AG09309 (cell line): ENCODE data around the gene VSIR.

Source experiments
- DNase-seq: peaks from one replicate; pipeline ENCODE4 v3.0.0-alpha.2; 2010; ENCODE audit warnings: low read depth
- H3K4me3 ChIP-seq: 2 replicates; pipeline ENCODE4 v1.5.1; 2011; ENCODE audit warnings: mild to moderate bottlenecking, low read depth, low read length, moderate library complexity; ENCODE audit not compliant: control insufficient read depth
- CTCF ChIP-seq: IDR thresholded peaks from 2 replicates; pipeline ENCODE4 v1.5.1; 2011; ENCODE audit warnings: mild to moderate bottlenecking, low read depth, low read length, inconsistent platforms; ENCODE audit not compliant: insufficient read depth, control insufficient read depth; ENCODE audit errors: missing control alignments

Gene VSIR

GRCh38 chr10:71737001-71737833, 36.1 kb downstream of the VSIR start:
- DNase-seq = no peak
- no peak for TF ChIP-seq CTCF
- no peak overlapping the region for H3K4me3 ChIP-seq

GRCh38 chr10:71736570-71736952, 36.8 kb downstream of the VSIR start:
- DNase-seq = no peak

GRCh38 chr10:71735709-71736569, 37.4 kb downstream of the VSIR start:
- no peak overlapping the region for H3K4me3 ChIP-seq
- no peak for DNase-seq
- no peak for TF ChIP-seq CTCF

More at GRCh38 chr10:71736570-71736952, 36.8 kb downstream of the VSIR start:
- no peak for TF ChIP-seq CTCF
- H3K4me3 ChIP-seq = no peak overlapping the region

- H3K4me3 ChIP-seq = no peak overlapping the region
- no peak for TF ChIP-seq CTCF
- no peak for DNase-seq
These were observed 38.5 kb downstream of the VSIR start for GRCh38 chr10:71734797-71735196.

GRCh38 chr10:71731791-71732190, 41.5 kb downstream of the VSIR start:
- no peak for TF ChIP-seq CTCF
- no peak for DNase-seq
- H3K4me3 ChIP-seq = no peak overlapping the region

GRCh38 chr10:71729161-71729636, 44.1 kb downstream of the VSIR start:
- TF ChIP-seq CTCF = no peak
- H3K4me3 ChIP-seq = no peak overlapping the region
- DNase-seq = no peak
